Parathyroid adenoma (tissue), 2 donors: Measurements from ENCODE around the gene DNAJA2.
A peak's percentile ranks its signal among the peaks of the same experiment; 100 is the strongest.

Source experiments
- H2AFZ ChIP-seq: fragments of 300-600 bp; sonication (generic); one replicate; pipeline ENCODE4 v1.7.0; 2017; ENCODE audit warnings: antibody characterized with exemption, mild to moderate bottlenecking
- H3K27ac ChIP-seq: fragments of 300-600 bp; sonication (generic); one replicate; pipeline ENCODE4 v1.7.0; 2017
- H3K27me3 ChIP-seq: fragments of 300-600 bp; sonication (generic); one replicate; pipeline ENCODE4 v1.7.0; 2017; ENCODE audit warnings: low read length; ENCODE audit not compliant: control insufficient read depth, insufficient read depth
- H3K36me3 ChIP-seq: fragments of 300-600 bp; sonication (generic); one replicate; pipeline ENCODE4 v1.7.0; 2017; ENCODE audit warnings: low read length; ENCODE audit not compliant: control insufficient read depth, insufficient read depth
- H3K4me1 ChIP-seq: fragments of 300-600 bp; sonication (generic); one replicate; pipeline ENCODE4 v1.7.0; 2017; ENCODE audit warnings: control low read depth
- H3K4me2 ChIP-seq: fragments of 300-600 bp; sonication (generic); one replicate; pipeline ENCODE4 v1.7.0; 2017; ENCODE audit warnings: low read length
- H3K4me3 ChIP-seq: fragments of 300-600 bp; sonication (generic); one replicate; pipeline ENCODE4 v1.7.0; 2017; ENCODE audit warnings: low read depth, low read length
- H3K79me2 ChIP-seq: fragments of 300-600 bp; sonication (generic); one replicate; pipeline ENCODE4 v1.7.0; 2017; ENCODE audit warnings: control low read depth
- H3K9ac ChIP-seq: fragments of 300-600 bp; sonication (generic); one replicate; pipeline ENCODE4 v1.7.0; 2017; ENCODE audit warnings: mild to moderate bottlenecking
- H3K9me3 ChIP-seq: fragments of 300-600 bp; sonication (generic); one replicate; pipeline ENCODE4 v1.7.0; 2017; ENCODE audit warnings: low read length; ENCODE audit not compliant: control insufficient read depth
- TF ChIP-seq, protein P1 (sequence below): fragments of 300-600 bp; sonication (generic); IDR thresholded peaks from one replicate; pipeline ENCODE4 v1.7.0; 2017; ENCODE audit warnings: antibody characterized with exemption, mild to moderate bottlenecking
- donor health status: primary hyperparathyroidism.

Gene DNAJA2

DNA sequence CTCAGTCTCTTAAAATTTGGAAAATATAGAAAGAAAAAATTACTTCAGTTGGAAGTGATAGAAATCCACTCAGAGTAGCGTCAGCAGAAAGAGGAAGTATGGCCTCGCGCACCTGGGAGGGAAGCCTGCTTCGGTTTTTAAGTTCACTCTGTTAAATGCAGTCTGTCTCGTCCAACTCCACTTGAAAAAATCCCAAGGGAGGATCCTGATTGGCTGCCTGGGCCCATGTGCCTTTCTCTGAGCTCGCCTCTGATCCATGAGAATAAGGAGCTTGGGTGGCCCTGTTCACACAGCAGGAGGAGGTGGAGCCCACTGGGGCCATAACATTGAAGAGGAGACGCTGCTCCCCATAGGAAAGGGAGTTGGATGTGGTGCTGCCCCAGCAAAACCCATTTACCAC is 40.7 kb downstream of the DNAJA2 start:
- TF ChIP-seq, protein P1, sequence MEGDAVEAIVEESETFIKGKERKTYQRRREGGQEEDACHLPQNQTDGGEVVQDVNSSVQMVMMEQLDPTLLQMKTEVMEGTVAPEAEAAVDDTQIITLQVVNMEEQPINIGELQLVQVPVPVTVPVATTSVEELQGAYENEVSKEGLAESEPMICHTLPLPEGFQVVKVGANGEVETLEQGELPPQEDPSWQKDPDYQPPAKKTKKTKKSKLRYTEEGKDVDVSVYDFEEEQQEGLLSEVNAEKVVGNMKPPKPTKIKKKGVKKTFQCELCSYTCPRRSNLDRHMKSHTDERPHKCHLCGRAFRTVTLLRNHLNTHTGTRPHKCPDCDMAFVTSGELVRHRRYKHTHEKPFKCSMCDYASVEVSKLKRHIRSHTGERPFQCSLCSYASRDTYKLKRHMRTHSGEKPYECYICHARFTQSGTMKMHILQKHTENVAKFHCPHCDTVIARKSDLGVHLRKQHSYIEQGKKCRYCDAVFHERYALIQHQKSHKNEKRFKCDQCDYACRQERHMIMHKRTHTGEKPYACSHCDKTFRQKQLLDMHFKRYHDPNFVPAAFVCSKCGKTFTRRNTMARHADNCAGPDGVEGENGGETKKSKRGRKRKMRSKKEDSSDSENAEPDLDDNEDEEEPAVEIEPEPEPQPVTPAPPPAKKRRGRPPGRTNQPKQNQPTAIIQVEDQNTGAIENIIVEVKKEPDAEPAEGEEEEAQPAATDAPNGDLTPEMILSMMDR: no peak
- Histone ChIP-seq H3K9ac (no peak overlapping the region), H2AFZ (no peak overlapping the region), H3K4me3 (no peak overlapping the region), H3K4me1 (peaks cover 3% of the 10 kb centered on the region), H3K79me2 (no peaks in the 10 kb centered on the region), H3K4me2 (no peak overlapping the region), H3K36me3 (no peaks in the 10 kb centered on the region), H3K27me3 (no peaks in the 10 kb centered on the region), H3K9me3 (no peaks in the 10 kb centered on the region), H3K27ac (no peak overlapping the region)

GRCh38 chr16:46930861-46931260 is 42.6 kb downstream of the DNAJA2 start:
- Histone ChIP-seq H3K79me2 (no peaks in the 10 kb centered on the region), H3K4me1 (peaks cover 3% of the 10 kb centered on the region), H3K27ac (no peak overlapping the region), H3K9me3 (no peaks in the 10 kb centered on the region), H2AFZ (no peak overlapping the region), H3K36me3 (no peaks in the 10 kb centered on the region), H3K27me3 (no peaks in the 10 kb centered on the region), H3K4me2 (no peak overlapping the region), H3K9ac (no peak overlapping the region), H3K4me3 (no peak overlapping the region)
- TF ChIP-seq, protein P1: no peak

- H3K36me3 ChIP-seq: no peaks in the 10 kb centered on the region
- H3K9ac ChIP-seq: no peak overlapping the region
Measured at GRCh38 chr16:46929378-46930332, 43.8 kb downstream of the DNAJA2 start.

DNA sequence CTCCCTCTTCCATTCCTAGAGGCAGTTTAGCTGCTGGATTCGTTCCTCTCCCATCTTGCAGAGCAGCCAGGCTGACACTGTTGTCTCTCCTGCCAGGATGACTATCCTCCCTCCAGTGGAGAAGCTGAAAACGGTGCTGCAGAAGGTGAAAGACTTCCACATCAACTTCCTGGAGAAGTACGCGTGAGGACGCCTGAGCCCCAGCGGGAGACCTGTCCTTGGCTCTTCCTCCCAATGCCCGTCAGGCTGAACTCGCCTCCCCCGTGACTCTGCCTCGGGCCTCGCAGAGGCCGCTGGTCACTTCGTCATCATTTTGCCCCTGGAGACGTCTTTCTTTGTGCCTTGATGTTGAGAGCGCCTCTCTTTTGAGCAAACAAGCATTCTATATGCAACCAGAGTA is 44.7 kb downstream of the DNAJA2 start:
- Histone ChIP-seq H3K9me3 (no peaks in the 10 kb centered on the region), H3K4me1 (peaks cover 3% of the 10 kb centered on the region), H3K9ac (no peak overlapping the region), H3K27ac (no peak overlapping the region), H3K79me2 (no peaks in the 10 kb centered on the region), H3K4me2 (no peak overlapping the region), H2AFZ (no peak overlapping the region), H3K36me3 (no peaks in the 10 kb centered on the region), H3K27me3 (no peaks in the 10 kb centered on the region), H3K4me3 (no peak overlapping the region)
- TF ChIP-seq, protein P1: no peak

More at GRCh38 chr16:46929378-46930332, 43.8 kb downstream of the DNAJA2 start:
- Histone ChIP-seq H3K4me3 (no peak overlapping the region), H3K9me3 (no peaks in the 10 kb centered on the region), H3K4me2 (no peak overlapping the region), H3K79me2 (no peaks in the 10 kb centered on the region), H3K27me3 (no peaks in the 10 kb centered on the region), H3K27ac (no peak overlapping the region), H3K4me1 (peaks cover 3% of the 10 kb centered on the region), H2AFZ (no peak overlapping the region)
- TF ChIP-seq, protein P1: peak; percentile 93
